Colonic mucosa (tissue), 4 donors: Measurements from ENCODE around the gene PDE6H. TPM values are rescaled to one million over a fixed set of nuclear protein-coding genes. Genes with fewer than 3 reads are reported as not detected.

Experiments
- DNase-seq: peaks from one replicate; pipeline ENCODE4 v3.0.0-alpha.2; 2020
- H3K27ac ChIP-seq: fragments of 200-600 bp; one replicate; pipeline ENCODE4 v1.8.0; 2021
- H3K27me3 ChIP-seq: fragments of 200-600 bp; one replicate; pipeline ENCODE4 v1.8.0; 2021
- H3K36me3 ChIP-seq: fragments of 200-600 bp; one replicate; pipeline ENCODE4 v1.8.0; 2021
- H3K4me1 ChIP-seq: fragments of 200-600 bp; one replicate; pipeline ENCODE4 v1.8.0; 2021; ENCODE audit warnings: mild to moderate bottlenecking
- H3K4me3 ChIP-seq: fragments of 200-600 bp; one replicate; pipeline ENCODE4 v1.8.0; 2021
- H3K9ac ChIP-seq, 2 donors: one replicate each; pipeline ENCODE4 v1.7.0; 2013; ENCODE audit warnings: control low read depth in 2 of 2, low read depth in 2 of 2, low read length in 2 of 2
- H3K9me3 ChIP-seq: fragments of 200-600 bp; one replicate; pipeline ENCODE4 v1.8.0; 2021
- CTCF ChIP-seq: fragments of 200-600 bp; IDR thresholded peaks from one replicate; pipeline ENCODE4 v1.8.0; 2022; ENCODE audit warnings: antibody characterized with exemption, mild to moderate bottlenecking
- intact Hi-C: fragments of 100-400 bp; cut with DNase I; formaldehyde crosslinking; loops from one replicate; pipeline ENCODE4 v1.14.1; 2022
- total RNA-seq, 2 donors: library from RNA; stranded (reverse); fragmentation: NEBNext Ultra II Directional in 1 of 2; extraction: Animal tissue kit (Norgen Biotek cat#: 25700) in 1 of 2; gene quantifications; one replicate each; pipeline ENCODE4 v1.2.1, GENCODE V29; 2021
- donor health status: healthy.
- donor health status: DM: no; HTN: no; CAD: no.
- donor health status: DM: no; HTN: no; CAD: no.

The PDE6H gene
- total RNA-seq, 2 donors from 2014 or later, result not detected

- Histone ChIP-seq H3K9ac (no peak overlapping the region), H3K4me1 (no peaks in the 10 kb centered on the region), H3K9me3 (no peaks in the 10 kb centered on the region), H3K27me3 (no peaks in the 10 kb centered on the region), H3K27ac (peak overlapping the region; percentile 76), H3K4me3 (no peak overlapping the region), H3K36me3 (no peaks in the 10 kb centered on the region)
- no peak for TF ChIP-seq CTCF
- no peak for DNase-seq
- intact Hi-C loops, result no loop called here
Observed at GRCh38 chr12:14962797-14963196, 10.0 kb upstream of the PDE6H start.

- DNase-seq, result no peak
- Histone ChIP-seq H3K27me3 (no peaks in the 10 kb centered on the region), H3K27ac (no peak overlapping the region), H3K4me3 (no peak overlapping the region), H3K9me3 (no peaks in the 10 kb centered on the region), H3K4me1 (no peaks in the 10 kb centered on the region), H3K36me3 (no peaks in the 10 kb centered on the region), H3K9ac (no peak overlapping the region)
- TF ChIP-seq CTCF, result no peak
- intact Hi-C loops, result no loop called here
Observed at GRCh38 chr12:14963520-14963919, 9.3 kb upstream of the PDE6H start.

GRCh38 chr12:14964406-14964805, 8.4 kb upstream of the PDE6H start:
- Histone ChIP-seq H3K9ac (no peak overlapping the region), H3K4me1 (no peaks in the 10 kb centered on the region), H3K36me3 (no peaks in the 10 kb centered on the region), H3K4me3 (no peak overlapping the region), H3K9me3 (no peaks in the 10 kb centered on the region), H3K27me3 (no peaks in the 10 kb centered on the region), H3K27ac (no peak overlapping the region)
- no peak for TF ChIP-seq CTCF
- intact Hi-C loops, result no loop called here
- no peak for DNase-seq

GRCh38 chr12:14965221-14965620, 7.6 kb upstream of the PDE6H start:
- no peak overlapping the region for H3K27ac ChIP-seq
- no peaks in the 10 kb centered on the region for H3K9me3 ChIP-seq
- DNase-seq, result no peak
- no peak overlapping the region for H3K9ac ChIP-seq
- no peak for TF ChIP-seq CTCF
- intact Hi-C loops, result no loop called here
- H3K4me3 ChIP-seq, result no peak overlapping the region
- H3K36me3 ChIP-seq, result no peaks in the 10 kb centered on the region
- H3K4me1 ChIP-seq, result no peaks in the 10 kb centered on the region
- H3K27me3 ChIP-seq, result no peaks in the 10 kb centered on the region

GRCh38 chr12:14968478-14968877, 4.4 kb upstream of the PDE6H start:
- intact Hi-C loops, result no loop called here
- Histone ChIP-seq H3K9ac (no peak overlapping the region), H3K27me3 (no peaks in the 10 kb centered on the region), H3K4me3 (no peak overlapping the region), H3K9me3 (no peaks in the 10 kb centered on the region), H3K4me1 (no peaks in the 10 kb centered on the region), H3K36me3 (no peaks in the 10 kb centered on the region), H3K27ac (no peak overlapping the region)
- DNase-seq, result no peak
- no peak for TF ChIP-seq CTCF

GRCh38 chr12:14970473-14970872, 2.4 kb upstream of the PDE6H start:
- no peaks in the 10 kb centered on the region for H3K36me3 ChIP-seq
- no peak overlapping the region for H3K27ac ChIP-seq
- no peaks in the 10 kb centered on the region for H3K4me1 ChIP-seq
- TF ChIP-seq CTCF, result no peak
- H3K4me3 ChIP-seq, result no peak overlapping the region
- intact Hi-C loops, result no loop called here
- H3K27me3 ChIP-seq, result no peaks in the 10 kb centered on the region
- no peak overlapping the region for H3K9ac ChIP-seq
- DNase-seq, result no peak
- no peaks in the 10 kb centered on the region for H3K9me3 ChIP-seq
